IPS-15b (cell line): ENCODE data around the gene OSBPL8.
A peak's percentile ranks its signal among the peaks of the same experiment; 100 is the strongest.

Experiments used
- H3K27me3 ChIP-seq: one replicate; pipeline ENCODE4 v1.6.1; 2013; ENCODE audit warnings: low read length; ENCODE audit not compliant: control insufficient read depth, insufficient read depth
- H3K36me3 ChIP-seq: one replicate; pipeline ENCODE4 v1.6.1; 2013; ENCODE audit warnings: low read length; ENCODE audit not compliant: control insufficient read depth, insufficient read depth
- H3K4me1 ChIP-seq: one replicate; pipeline ENCODE4 v1.6.1; 2013; ENCODE audit warnings: mild to moderate bottlenecking, low read length; ENCODE audit not compliant: control insufficient read depth, insufficient read depth
- H3K4me3 ChIP-seq: one replicate; pipeline ENCODE4 v1.5.1; 2013; ENCODE audit warnings: low read depth, low read length
- H3K9ac ChIP-seq: one replicate; pipeline ENCODE4 v1.6.1; 2013; ENCODE audit warnings: low read depth, mild to moderate bottlenecking, low read length
- H3K9me3 ChIP-seq: one replicate; pipeline ENCODE4 v1.6.1; 2013; ENCODE audit warnings: mild to moderate bottlenecking, low read length; ENCODE audit not compliant: control insufficient read depth, insufficient read depth

The OSBPL8 gene

GRCh38 chr12:76569685-76570604 lies 10.4 kb upstream of the OSBPL8 start:
- Histone ChIP-seq H3K4me1 (no peaks in the 10 kb centered on the region), H3K9ac (no peak overlapping the region), H3K4me3 (no peak overlapping the region), H3K36me3 (peaks cover 2% of the 10 kb centered on the region), H3K27me3 (no peaks in the 10 kb centered on the region), H3K9me3 (peaks cover 10% of the 10 kb centered on the region)

GRCh38 chr12:76568888-76569551 lies 9.4 kb upstream of the OSBPL8 start:
- Histone ChIP-seq H3K36me3 (peaks cover 2% of the 10 kb centered on the region), H3K9ac (no peak overlapping the region), H3K4me1 (no peaks in the 10 kb centered on the region), H3K27me3 (no peaks in the 10 kb centered on the region), H3K9me3 (peaks cover 8% of the 10 kb centered on the region), H3K4me3 (no peak overlapping the region)

GRCh38 chr12:76568130-76568529 lies 8.6 kb upstream of the OSBPL8 start:
- Histone ChIP-seq H3K4me3 (no peak overlapping the region), H3K27me3 (no peaks in the 10 kb centered on the region), H3K9ac (no peak overlapping the region), H3K9me3 (no peaks in the 10 kb centered on the region), H3K36me3 (no peaks in the 10 kb centered on the region), H3K4me1 (no peaks in the 10 kb centered on the region)

- H3K4me1 ChIP-seq: no peaks in the 10 kb centered on the region
- no peaks in the 10 kb centered on the region for H3K9me3 ChIP-seq
- H3K27me3 ChIP-seq: no peaks in the 10 kb centered on the region
- no peaks in the 10 kb centered on the region for H3K36me3 ChIP-seq
- H3K4me3 ChIP-seq: no peak overlapping the region
- H3K9ac ChIP-seq: no peak overlapping the region
Measured at GRCh38 chr12:76563061-76563460, 3.5 kb upstream of the OSBPL8 start.

- Histone ChIP-seq H3K4me1 (no peaks in the 10 kb centered on the region), H3K4me3 (no peak overlapping the region), H3K27me3 (no peaks in the 10 kb centered on the region), H3K9me3 (no peaks in the 10 kb centered on the region), H3K9ac (no peak overlapping the region), H3K36me3 (no peaks in the 10 kb centered on the region)
Measured at GRCh38 chr12:76562130-76562529, 2.6 kb upstream of the OSBPL8 start.

- no peaks in the 10 kb centered on the region for H3K36me3 ChIP-seq
- H3K4me1 ChIP-seq: no peaks in the 10 kb centered on the region
- peak overlapping the region; percentile 84 for H3K4me3 ChIP-seq
Measured at GRCh38 chr12:76560086-76560491, 518 bp upstream of the OSBPL8 start.

GRCh38 chr12:76558684-76559399 lies 729 bp downstream of the OSBPL8 start:
- Histone ChIP-seq H3K4me3 (peak overlapping the region; percentile 90), H3K9me3 (no peaks in the 10 kb centered on the region), H3K4me1 (no peaks in the 10 kb centered on the region), H3K36me3 (no peaks in the 10 kb centered on the region), H3K9ac (peak overlapping the region; percentile 84), H3K27me3 (no peaks in the 10 kb centered on the region)

More at GRCh38 chr12:76560086-76560491, 518 bp upstream of the OSBPL8 start:
- Histone ChIP-seq H3K9me3 (no peaks in the 10 kb centered on the region), H3K9ac (peak overlapping the region; percentile 93), H3K27me3 (no peaks in the 10 kb centered on the region)

- peaks cover 5% of the 10 kb centered on the region for H3K4me1 ChIP-seq
- H3K36me3 ChIP-seq: no peaks in the 10 kb centered on the region
- no peaks in the 10 kb centered on the region for H3K27me3 ChIP-seq
- H3K9me3 ChIP-seq: no peaks in the 10 kb centered on the region
- H3K4me3 ChIP-seq: no peak overlapping the region
- no peak overlapping the region for H3K9ac ChIP-seq
Measured at GRCh38 chr12:76556368-76556767, 3.2 kb downstream of the OSBPL8 start.

- H3K9ac ChIP-seq: no peak overlapping the region
- H3K36me3 ChIP-seq: no peaks in the 10 kb centered on the region
- H3K4me3 ChIP-seq: no peak overlapping the region
- no peaks in the 10 kb centered on the region for H3K9me3 ChIP-seq
- peaks cover 7% of the 10 kb centered on the region for H3K4me1 ChIP-seq
- no peaks in the 10 kb centered on the region for H3K27me3 ChIP-seq
Measured at GRCh38 chr12:76555797-76556196, 3.8 kb downstream of the OSBPL8 start.

GRCh38 chr12:76555231-76555767 lies 4.3 kb downstream of the OSBPL8 start:
- no peak overlapping the region for H3K4me3 ChIP-seq
- no peak overlapping the region for H3K9ac ChIP-seq
- H3K4me1 ChIP-seq: peaks cover 7% of the 10 kb centered on the region

GRCh38 chr12:76554405-76555230 lies 5.0 kb downstream of the OSBPL8 start:
- no peak overlapping the region for H3K9ac ChIP-seq
- H3K36me3 ChIP-seq: no peaks in the 10 kb centered on the region
- H3K9me3 ChIP-seq: no peaks in the 10 kb centered on the region
- peaks cover 7% of the 10 kb centered on the region for H3K4me1 ChIP-seq
- H3K27me3 ChIP-seq: no peaks in the 10 kb centered on the region
- no peak overlapping the region for H3K4me3 ChIP-seq

More at GRCh38 chr12:76555231-76555767, 4.3 kb downstream of the OSBPL8 start:
- no peaks in the 10 kb centered on the region for H3K9me3 ChIP-seq
- no peaks in the 10 kb centered on the region for H3K36me3 ChIP-seq
- H3K27me3 ChIP-seq: no peaks in the 10 kb centered on the region
